ENCODE results near the gene RERE. TPM values are rescaled to one million over a fixed set of nuclear protein-coding genes. Genes with fewer than 3 reads are reported as not detected.

Gene RERE
- total and polyA plus RNA-seq, 12 donors: 46.5 to 163 (median 139) TPM

DNA sequence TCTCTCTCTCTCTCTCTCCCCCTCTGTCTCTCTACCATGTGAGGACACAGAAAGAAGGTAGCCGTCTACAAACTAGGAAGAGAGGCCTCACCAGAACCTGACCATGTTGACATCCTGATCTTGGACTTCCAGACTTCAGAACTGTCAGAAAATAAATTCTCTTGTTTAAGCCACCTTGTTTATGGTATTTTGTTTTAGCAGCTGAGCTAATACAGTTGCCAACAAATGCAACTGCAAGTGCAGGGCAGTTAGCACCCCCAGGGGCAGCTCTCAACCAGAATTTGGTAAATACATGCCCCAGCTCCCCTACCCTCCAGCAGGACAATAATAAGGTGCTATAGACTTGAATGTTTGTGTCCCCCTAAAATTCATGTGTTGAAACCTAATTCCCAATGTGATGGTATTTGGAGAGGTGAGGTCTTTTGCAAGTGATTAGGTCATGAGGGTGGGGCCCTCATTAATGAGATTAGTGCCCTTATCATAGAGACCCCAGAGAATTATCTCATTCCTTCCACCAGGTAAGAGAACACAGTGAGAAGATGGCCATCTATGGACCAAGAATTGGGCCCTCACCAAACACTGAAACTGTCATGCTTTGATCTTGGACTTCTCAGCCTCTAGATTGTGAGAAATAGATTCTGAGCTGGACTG is 506.2 kb downstream of the RERE start:
- H3K27me3 ChIP-seq: peaks cover 0 to 18% (median 0%) of the 10 kb centered on the region in 7 donors
- H3K9me3 ChIP-seq: peaks cover 0 to 9% (median 0%) of the 10 kb centered on the region in 11 donors
- no peak for ATAC-seq
- intact Hi-C loops (cut with DNase I): loop anchor here in 5 of 10 donors (5.0 to 10.0 kb wide), 3 partner anchors 326 to 636 kb away; no protein-coding TSS in a partner anchor
- H3K4me1 ChIP-seq: peaks cover 0 to 20% (median 5%) of the 10 kb centered on the region in 9 donors
- WGBS, 2 donors: 90 to 92% methylated on average over 1 of the region's 1 CpG
- H3K27ac ChIP-seq: no peak overlapping the region
- H3K36me3 ChIP-seq: no peaks in the 10 kb centered on the region
- TF ChIP-seq, protein P1, sequence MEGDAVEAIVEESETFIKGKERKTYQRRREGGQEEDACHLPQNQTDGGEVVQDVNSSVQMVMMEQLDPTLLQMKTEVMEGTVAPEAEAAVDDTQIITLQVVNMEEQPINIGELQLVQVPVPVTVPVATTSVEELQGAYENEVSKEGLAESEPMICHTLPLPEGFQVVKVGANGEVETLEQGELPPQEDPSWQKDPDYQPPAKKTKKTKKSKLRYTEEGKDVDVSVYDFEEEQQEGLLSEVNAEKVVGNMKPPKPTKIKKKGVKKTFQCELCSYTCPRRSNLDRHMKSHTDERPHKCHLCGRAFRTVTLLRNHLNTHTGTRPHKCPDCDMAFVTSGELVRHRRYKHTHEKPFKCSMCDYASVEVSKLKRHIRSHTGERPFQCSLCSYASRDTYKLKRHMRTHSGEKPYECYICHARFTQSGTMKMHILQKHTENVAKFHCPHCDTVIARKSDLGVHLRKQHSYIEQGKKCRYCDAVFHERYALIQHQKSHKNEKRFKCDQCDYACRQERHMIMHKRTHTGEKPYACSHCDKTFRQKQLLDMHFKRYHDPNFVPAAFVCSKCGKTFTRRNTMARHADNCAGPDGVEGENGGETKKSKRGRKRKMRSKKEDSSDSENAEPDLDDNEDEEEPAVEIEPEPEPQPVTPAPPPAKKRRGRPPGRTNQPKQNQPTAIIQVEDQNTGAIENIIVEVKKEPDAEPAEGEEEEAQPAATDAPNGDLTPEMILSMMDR (IDR thresholded peaks at IDR 0.05): no peak
- no peak for DNase-seq
- H3K4me3 ChIP-seq: no peak overlapping the region

DNA sequence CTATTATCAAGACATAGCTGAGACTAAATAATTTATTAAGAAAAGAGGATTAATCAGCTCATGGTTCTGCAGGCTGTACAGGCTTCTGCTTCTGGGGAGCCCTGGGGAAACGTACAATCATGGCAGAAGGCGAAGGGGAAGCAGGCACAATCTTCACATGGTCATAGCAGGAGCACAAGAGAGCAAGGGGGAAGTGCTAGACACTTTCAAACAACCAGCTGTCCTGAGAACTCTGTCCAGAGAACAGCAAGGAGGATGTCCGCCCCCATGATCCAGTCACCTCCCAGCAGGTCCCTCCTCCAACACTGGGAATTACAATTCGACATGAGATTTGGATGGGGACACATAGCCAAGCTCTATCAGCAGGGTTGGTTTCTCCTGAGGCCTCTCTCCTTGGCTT is 509.8 kb downstream of the RERE start:
- ATAC-seq (peak in 2 of 8 donors; percentile 34 to 45), DNase-seq (no peak)
- H3K27ac ChIP-seq: no peak overlapping the region
- peaks cover 0 to 11% (median 0%) of the 10 kb centered on the region in 9 donors for H3K4me1 ChIP-seq
- TF ChIP-seq, protein P1 (IDR thresholded peaks at IDR 0.05): no peak
- H3K27me3 ChIP-seq: no peaks in the 10 kb centered on the region
- peaks cover 0 to 9% (median 0%) of the 10 kb centered on the region in 11 donors for H3K9me3 ChIP-seq
- no peaks in the 10 kb centered on the region for H3K36me3 ChIP-seq
- no peak overlapping the region for H3K4me3 ChIP-seq
- intact Hi-C loops (cut with DNase I): no loop called here
- WGBS, 2 donors: 55 to 71% methylated on average over 4 of the region's 4 CpGs

DNA sequence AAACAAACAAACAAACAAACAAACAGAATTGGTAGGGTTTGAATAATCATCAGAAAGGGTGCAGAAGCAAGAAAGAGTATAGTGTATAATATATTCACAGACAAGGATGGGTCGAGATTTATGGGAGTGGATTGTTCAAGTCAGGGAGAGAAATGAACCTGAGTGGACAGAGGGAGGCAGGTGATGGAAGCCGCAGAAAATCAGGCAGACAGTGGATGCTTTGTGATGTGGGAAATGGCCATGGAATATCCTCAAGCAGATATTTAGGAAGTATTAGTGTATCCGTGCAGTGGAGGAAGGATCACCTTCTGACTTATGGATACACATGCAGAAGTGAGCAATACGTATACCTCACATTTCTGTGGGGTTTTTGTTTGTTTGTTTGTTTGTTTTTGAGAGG is 513.6 kb downstream of the RERE start:
- H3K27me3 ChIP-seq: peaks cover 0 to 3% (median 0%) of the 10 kb centered on the region in 7 donors
- H3K4me3 ChIP-seq: no peak overlapping the region
- TF ChIP-seq, protein P1 (IDR thresholded peaks at IDR 0.05): no peak
- DNase-seq (no peak), ATAC-seq (no peak)
- H3K27ac ChIP-seq: no peak overlapping the region
- H3K4me1 ChIP-seq: peaks cover 0 to 9% (median 0%) of the 10 kb centered on the region in 9 donors
- no peaks in the 10 kb centered on the region for H3K9me3 ChIP-seq
- no peaks in the 10 kb centered on the region for H3K36me3 ChIP-seq
- WGBS, 2 donors: 90 to 92% methylated on average over 4 of the region's 4 CpGs
- intact Hi-C loops (cut with DNase I): no loop called here

DNA sequence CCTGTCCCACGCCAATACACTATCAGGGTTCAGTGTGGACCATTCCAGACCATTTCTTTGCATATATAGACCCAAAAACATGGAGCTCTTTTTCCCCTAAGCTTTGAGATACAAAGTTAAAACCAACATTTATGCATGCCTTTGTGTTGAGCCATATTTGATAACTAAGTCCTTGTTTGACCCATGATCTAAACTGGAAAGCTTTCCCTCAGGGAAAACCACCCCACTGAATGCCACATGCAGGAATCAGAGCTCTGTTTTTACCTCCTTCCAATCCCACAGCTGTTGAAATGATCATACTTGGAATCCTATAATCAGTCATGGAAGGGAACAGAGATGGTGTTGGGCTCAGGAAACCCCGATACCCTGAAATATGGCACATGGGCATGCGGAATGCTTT is 514.3 kb downstream of the RERE start:
- no peak overlapping the region for H3K4me3 ChIP-seq
- intact Hi-C loops (cut with DNase I): no loop called here
- 85 to 93% methylated on average over 3 of the region's 3 CpGs for WGBS, 2 donors
- DNase-seq (no peak), ATAC-seq (peak in 6 of 8 donors; percentile 25 to 88 (median 60))
- TF ChIP-seq, protein P1 (IDR thresholded peaks at IDR 0.05): no peak
- H3K27ac ChIP-seq: peak overlapping the region in 1 of 10 donors; percentile 31
- peaks cover 0 to 9% (median 0%) of the 10 kb centered on the region in 9 donors for H3K4me1 ChIP-seq
- no peaks in the 10 kb centered on the region for H3K36me3 ChIP-seq
- peaks cover 0 to 3% (median 0%) of the 10 kb centered on the region in 7 donors for H3K27me3 ChIP-seq
- no peaks in the 10 kb centered on the region for H3K9me3 ChIP-seq

Small RNA genes within 50 kb of the gene (microRNA-seq; reads per million reads assigned to microRNA genes)
- 0 reads per million in 2 donors for gene MIR6728

Other genes with a start within 250 kb of the RERE start
- gene ENO1, start 61.0 kb upstream of the RERE start, total RNA-seq: 100 to 1,000 TPM; 104 to 472 (median 141) TPM
- 100 to 1,000 TPM in 1 of 2 donors, 10 to 100 TPM in 1; 73.3 to 581 TPM for gene ENO1, start 61.0 kb upstream of the RERE start, polyA plus RNA-seq
- under 1 TPM in 1 of 10 donors, not detected in 9; 0.20 TPM for gene CA6, start 128.2 kb upstream of the RERE start, total RNA-seq
- gene CA6, start 128.2 kb upstream of the RERE start, polyA plus RNA-seq: not detected
- under 1 TPM in 1 of 10 donors, not detected in 9; 0.16 TPM for gene SLC2A7, start 208.8 kb upstream of the RERE start, total RNA-seq
- gene SLC2A7, start 208.8 kb upstream of the RERE start, polyA plus RNA-seq: not detected